ENCODE results near the gene LAMA3.

- TF ChIP-seq CTCF (IDR thresholded peaks at IDR 0.05) (no peak), POLR2AphosphoS5 (IDR thresholded peaks at IDR 0.05) (no peak), POLR2A (IDR thresholded peaks at IDR 0.05) (no peak), EP300 (IDR thresholded peaks at IDR 0.05) (no peak)
Observed at GRCh38 chr18:23702606-23703005, 13.4 kb downstream of the LAMA3 start.
